H9 (cell line): ENCODE results near the gene TBL1X. TPM values are rescaled to one million over a fixed set of nuclear protein-coding genes. Genes with fewer than 3 reads are reported as not detected.

ENCODE experiments used
- DNase-seq: peaks from one replicate; pipeline ENCODE4 v3.0.0-alpha.2; 2017
- H2AFZ ChIP-seq: one replicate; pipeline ENCODE4 v1.6.1; 2013; ENCODE audit warnings: mild to moderate bottlenecking, low read length, control low read depth, moderate library complexity
- H2AK5ac ChIP-seq: 2 replicates; pipeline ENCODE4 v1.6.1; 2013; ENCODE audit warnings: low read length, control low read depth, mixed read lengths; ENCODE audit not compliant: insufficient read length
- H2BK120ac ChIP-seq: one replicate; pipeline ENCODE4 v1.6.1; 2013; ENCODE audit warnings: low read depth, mild to moderate bottlenecking, low read length, control low read depth, inconsistent platforms; ENCODE audit not compliant: poor library complexity, severe bottlenecking
- H2BK12ac ChIP-seq: 2 replicates; pipeline ENCODE4 v1.6.1; 2013; ENCODE audit warnings: low read length, control low read depth, mixed read lengths, low read depth; ENCODE audit not compliant: insufficient read length
- H2BK15ac ChIP-seq: 2 replicates; pipeline ENCODE4 v1.6.1; 2013; ENCODE audit warnings: low read depth, low read length, control low read depth
- H2BK20ac ChIP-seq: one replicate; pipeline ENCODE4 v1.6.1; 2013; ENCODE audit warnings: low read depth, mild to moderate bottlenecking, low read length, control low read depth, inconsistent platforms; ENCODE audit not compliant: poor library complexity, severe bottlenecking
- H2BK5ac ChIP-seq: 2 replicates; pipeline ENCODE4 v1.6.1; 2013; ENCODE audit warnings: low read length, control low read depth, mixed read lengths; ENCODE audit not compliant: insufficient read length
- H3K14ac ChIP-seq: 2 replicates; pipeline ENCODE4 v1.6.1; 2013; ENCODE audit warnings: low read length, control low read depth; ENCODE audit not compliant: insufficient read depth
- H3K18ac ChIP-seq: 2 replicates; pipeline ENCODE4 v1.6.1; 2013; ENCODE audit warnings: low read depth, mild to moderate bottlenecking, mixed read lengths, low read length, control low read depth; ENCODE audit not compliant: insufficient read length
- H3K23ac ChIP-seq: 2 replicates; pipeline ENCODE4 v1.6.1; 2013; ENCODE audit warnings: low read length, control low read depth, mixed read lengths, low read depth; ENCODE audit not compliant: insufficient read length
- H3K23me2 ChIP-seq: 2 replicates; pipeline ENCODE4 v1.6.1; 2013; ENCODE audit warnings: low read depth, mild to moderate bottlenecking, mixed read lengths, low read length, control low read depth; ENCODE audit not compliant: insufficient read length, poor library complexity, severe bottlenecking
- H3K27ac ChIP-seq: 2 replicates; pipeline ENCODE4 v1.5.1; 2013; ENCODE audit warnings: low read length, control low read depth, mixed read lengths, low read depth; ENCODE audit not compliant: insufficient read length
- H3K27me3 ChIP-seq: 2 replicates; pipeline ENCODE4 v1.6.1; 2013; ENCODE audit warnings: low read length, control low read depth, inconsistent platforms; ENCODE audit not compliant: insufficient read depth
- H3K4ac ChIP-seq: 2 replicates; pipeline ENCODE4 v1.6.1; 2013; ENCODE audit warnings: low read depth, mild to moderate bottlenecking, control low read depth, inconsistent platforms, low read length, moderate library complexity
- H3K4me1 ChIP-seq: 2 replicates; pipeline ENCODE4 v1.6.1; 2013; ENCODE audit warnings: low read length, control low read depth, inconsistent platforms; ENCODE audit not compliant: insufficient read depth
- H3K4me2 ChIP-seq: 2 replicates; pipeline ENCODE4 v1.6.1; 2013; ENCODE audit warnings: low read length, control low read depth, mixed read lengths; ENCODE audit not compliant: insufficient read length, insufficient read depth
- H3K56ac ChIP-seq: 2 replicates; pipeline ENCODE4 v1.6.1; 2013; ENCODE audit warnings: low read depth, mild to moderate bottlenecking, mixed read lengths, low read length, control low read depth; ENCODE audit not compliant: insufficient read length
- H3K79me1 ChIP-seq: 2 replicates; pipeline ENCODE4 v1.6.1; 2013; ENCODE audit warnings: low read depth, mild to moderate bottlenecking, moderate library complexity, low read length, control low read depth, inconsistent platforms; ENCODE audit not compliant: insufficient read depth, poor library complexity, severe bottlenecking
- H3K79me2 ChIP-seq: 2 replicates; pipeline ENCODE4 v1.6.1; 2013; ENCODE audit warnings: low read length, control low read depth, inconsistent platforms; ENCODE audit not compliant: insufficient read depth
- H3K9ac ChIP-seq: 2 replicates; pipeline ENCODE4 v1.6.1; 2013; ENCODE audit warnings: low read length, control low read depth, mixed read lengths; ENCODE audit not compliant: insufficient read length; ENCODE audit errors: extremely low read depth
- H3K9me3 ChIP-seq: one replicate; pipeline ENCODE4 v1.6.1; 2013; ENCODE audit warnings: low read depth, low read length, inconsistent platforms; ENCODE audit not compliant: control insufficient read depth
- H3T11ph ChIP-seq: one replicate; pipeline ENCODE4 v1.6.1; 2013; ENCODE audit warnings: mild to moderate bottlenecking, low read length, control low read depth, inconsistent platforms
- H4K20me1 ChIP-seq: one replicate; pipeline ENCODE4 v1.6.1; 2013; ENCODE audit not compliant: control insufficient read depth, insufficient read length, insufficient read depth
- H4K5ac ChIP-seq: 2 replicates; pipeline ENCODE4 v1.6.1; 2013; ENCODE audit warnings: low read depth, mild to moderate bottlenecking, mixed read lengths, low read length, control low read depth; ENCODE audit not compliant: insufficient read length
- H4K8ac ChIP-seq: replicated peaks from 2 replicates; pipeline ENCODE4 v1.6.1; 2013; ENCODE audit warnings: low read length, control low read depth, mixed read lengths, low read depth; ENCODE audit not compliant: insufficient read length
- H4K91ac ChIP-seq: 2 replicates; pipeline ENCODE4 v1.6.1; 2013; ENCODE audit warnings: low read depth, mild to moderate bottlenecking, moderate library complexity, mixed read lengths, low read length, control low read depth; ENCODE audit not compliant: insufficient read length
- H3K27ac Mint-ChIP-seq, 3 experiments: 2 replicates in 2 of 3; 3 replicates in 1 of 3; pipeline ENCODE4 v1.8.0; 2020 to 2021; ENCODE audit warnings: mixed read lengths in 3 of 3, mild to moderate bottlenecking in 1 of 3, moderate library complexity in 1 of 3
- H3K27me3 Mint-ChIP-seq: 2 replicates; pipeline ENCODE4 v1.8.0; 2021; ENCODE audit warnings: low read depth, mild to moderate bottlenecking, moderate library complexity, mixed read lengths
- H3K36me3 Mint-ChIP-seq, 3 experiments: 2 replicates in 2 of 3; 3 replicates in 1 of 3; pipeline ENCODE4 v1.8.0; 2020 to 2021; ENCODE audit warnings: low read depth in 3 of 3, mixed read lengths in 3 of 3; ENCODE audit not compliant: insufficient read depth in 1 of 3
- H3K4me1 Mint-ChIP-seq, 2 experiments: 2 replicates each; pipeline ENCODE4 v1.8.0; 2020; ENCODE audit warnings: mixed read lengths in 2 of 2
- H3K4me3 Mint-ChIP-seq, 2 experiments: 2 replicates in 1 of 2; 3 replicates in 1 of 2; pipeline ENCODE4 v1.8.0; 2020 to 2021; ENCODE audit warnings: mild to moderate bottlenecking in 2 of 2, mixed read lengths in 2 of 2, moderate library complexity in 1 of 2
- H3K9me3 Mint-ChIP-seq, 2 experiments: 2 replicates in 1 of 2; 3 replicates in 1 of 2; pipeline ENCODE4 v1.8.0; 2020; ENCODE audit warnings: mild to moderate bottlenecking in 2 of 2, mixed read lengths in 2 of 2, moderate library complexity in 1 of 2
- WGBS: extraction: QIAGEN DNeasy Blood & Tissue Kit; methylation state at CpG from one replicate; pipeline ENCODE4 v1.1.7; 2013; ENCODE audit warnings: missing lambda C conversion rate, low lambda C conversion rate, mixed read lengths; ENCODE audit not compliant: insufficient read length; ENCODE audit errors: extremely low coverage; 5-methylcytosine and 5-hydroxymethylcytosine counted together
- total RNA-seq: library from RNA; stranded (reverse); gene quantifications from 2 replicates; pipeline ENCODE4 v1.2.1, GENCODE V29; 2021
- TF ChIP-seq, protein P1 (sequence below): fragments of 200-600 bp; sonication (generic); conservative IDR thresholded peaks from 3 replicates; pipeline ENCODE4 v1.8.0; 2021; ENCODE audit warnings: antibody characterized with exemption, mild to moderate bottlenecking

Gene TBL1X
- total RNA-seq, 1 experiment from 2014 or later, result 24.1 TPM

DNA sequence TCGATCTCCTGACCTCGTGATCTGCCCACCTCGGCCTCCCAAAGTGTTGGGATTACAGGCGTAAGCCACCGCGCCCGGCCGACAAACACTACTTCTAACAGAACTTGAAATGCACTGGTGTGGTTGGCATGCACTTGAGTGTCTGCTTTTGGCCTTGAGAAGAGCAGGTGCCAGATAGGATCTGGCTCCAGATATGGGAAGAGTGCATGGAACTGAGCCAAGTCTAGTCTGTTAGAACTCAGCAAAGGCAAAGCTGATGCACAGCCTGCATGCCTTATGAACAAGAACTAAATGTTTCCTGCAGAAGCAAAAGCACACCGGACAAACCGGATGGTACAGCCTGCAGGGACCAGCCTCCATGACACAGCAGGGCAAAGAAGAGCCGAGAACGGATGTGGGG lies 35.1 kb upstream of the TBL1X start:
- Histone ChIP-seq H4K91ac (no peak overlapping the region), H3K9ac (no peak overlapping the region), H2BK12ac (no peak overlapping the region), H3K9me3 (no peaks in the 10 kb centered on the region), H4K20me1 (no peaks in the 10 kb centered on the region), H3K27ac (no peak overlapping the region), H2BK20ac (no peak overlapping the region), H3K4ac (no peak overlapping the region), H3K27me3 (no peaks in the 10 kb centered on the region), H2BK5ac (no peak overlapping the region), H3K23me2 (no peaks in the 10 kb centered on the region), H3K4me2 (no peak overlapping the region), H3K79me2 (no peaks in the 10 kb centered on the region), H4K5ac (no peak overlapping the region), H2AK5ac (no peak overlapping the region), H2AFZ (no peak overlapping the region), H3K56ac (no peak overlapping the region), H3K18ac (no peak overlapping the region), H3T11ph (no peak overlapping the region), H3K23ac (no peak overlapping the region), H3K79me1 (no peaks in the 10 kb centered on the region), H3K4me1 (peaks cover 2% of the 10 kb centered on the region; the same call in 1 of the 2 replicates), H4K8ac (no peak overlapping the region), H2BK15ac (no peak overlapping the region), H3K14ac (no peak overlapping the region), H2BK120ac (no peak overlapping the region)
- DNase-seq, result no peak
- TF ChIP-seq, protein P1, sequence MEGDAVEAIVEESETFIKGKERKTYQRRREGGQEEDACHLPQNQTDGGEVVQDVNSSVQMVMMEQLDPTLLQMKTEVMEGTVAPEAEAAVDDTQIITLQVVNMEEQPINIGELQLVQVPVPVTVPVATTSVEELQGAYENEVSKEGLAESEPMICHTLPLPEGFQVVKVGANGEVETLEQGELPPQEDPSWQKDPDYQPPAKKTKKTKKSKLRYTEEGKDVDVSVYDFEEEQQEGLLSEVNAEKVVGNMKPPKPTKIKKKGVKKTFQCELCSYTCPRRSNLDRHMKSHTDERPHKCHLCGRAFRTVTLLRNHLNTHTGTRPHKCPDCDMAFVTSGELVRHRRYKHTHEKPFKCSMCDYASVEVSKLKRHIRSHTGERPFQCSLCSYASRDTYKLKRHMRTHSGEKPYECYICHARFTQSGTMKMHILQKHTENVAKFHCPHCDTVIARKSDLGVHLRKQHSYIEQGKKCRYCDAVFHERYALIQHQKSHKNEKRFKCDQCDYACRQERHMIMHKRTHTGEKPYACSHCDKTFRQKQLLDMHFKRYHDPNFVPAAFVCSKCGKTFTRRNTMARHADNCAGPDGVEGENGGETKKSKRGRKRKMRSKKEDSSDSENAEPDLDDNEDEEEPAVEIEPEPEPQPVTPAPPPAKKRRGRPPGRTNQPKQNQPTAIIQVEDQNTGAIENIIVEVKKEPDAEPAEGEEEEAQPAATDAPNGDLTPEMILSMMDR, result no peak
- H3K27ac Mint-ChIP-seq, result no peak overlapping the region; a peak in 2 of 7 replicates
- peaks cover 14 to 37% of the 10 kb centered on the region in 2 experiments for H3K9me3 Mint-ChIP-seq
- WGBS, result no CpG with 5 or more reads among the region's 12 CpGs
- peaks cover 0 to 8% (median 3%) of the 10 kb centered on the region in 3 experiments; a peak in 6 of 7 replicates for H3K36me3 Mint-ChIP-seq
- no peaks in the 10 kb centered on the region; the same call in 1 of the 2 replicates for H3K27me3 Mint-ChIP-seq
- no peak overlapping the region for H3K4me3 Mint-ChIP-seq
- peaks cover 6 to 9% of the 10 kb centered on the region in 2 experiments for H3K4me1 Mint-ChIP-seq
